HepG2 (cell line): ENCODE data around the gene LCE4A. TPM values are rescaled to one million over a fixed set of nuclear protein-coding genes. Genes with fewer than 3 reads are reported as not detected.

ENCODE experiments used
- ATAC-seq: fragments of 200-7000 bp; cut with Tn5 transposase; 3 replicates; pipeline ENCODE4 v1.9.1; 2020; ENCODE audit warnings: mild to moderate bottlenecking, moderate library complexity
- BruUV-seq: library from RNA; stranded (reverse); fragments of 400-500 nt; replicated peaks from 2 replicates; lab custom pipeline; 2021; lab: Mats Ljungman, UMichigan
- CTCF ChIA-PET: fragments of 300-600 bp; formaldehyde crosslinking; extraction: SDS; loops from one replicate; lab custom pipeline; 2021; ENCODE audit warnings: low total read pairs, inconsistent platforms, low intra/inter-chr PET ratio; lab: Yijun Ruan, JAX
- POLR2A ChIA-PET: fragments of 350-600 bp; sonication (Branson Sonifier 250); formaldehyde crosslinking; loops from one replicate; lab custom pipeline; 2020; ENCODE audit warnings: antibody characterized with exemption, inconsistent platforms; lab: Yijun Ruan, JAX
- DNase-seq: peaks from one replicate; pipeline ENCODE4 v3.0.0-alpha.2; 2015; ENCODE audit warnings: low spot score
- FAIRE-seq: peaks from 3 replicates; lab custom pipeline; 2011; peaks lifted over from hg19 to GRCh38; lab: Jason Lieb, UNC
- H2AFZ ChIP-seq: one replicate; pipeline ENCODE4 v1.6.1; 2011; ENCODE audit warnings: low read length, inconsistent platforms
- H3K27ac ChIP-seq: fragments of 300-600 bp; 3 replicates; pipeline ENCODE4 v1.8.0; 2011; ENCODE audit warnings: mixed run types, mild to moderate bottlenecking, mixed read lengths, low read length, inconsistent platforms; ENCODE audit not compliant: insufficient read depth; ENCODE audit errors: extremely low read length
- H3K27me3 ChIP-seq, 2 experiments: fragments of 200-600 bp in 1 of 2; 2 replicates in 1 of 2; 3 replicates in 1 of 2; pipeline versions ENCODE4 v1.6.0 to v1.8.0; 2011; ENCODE audit warnings: low read length in 2 of 2, mild to moderate bottlenecking in 2 of 2, moderate library complexity in 2 of 2, inconsistent platforms in 1 of 2; ENCODE audit not compliant: insufficient read depth in 2 of 2, control insufficient read depth in 1 of 2
- H3K36me3 ChIP-seq, 2 experiments: fragments of 200-600 bp in 1 of 2; replicated peaks in 1 of 2; 2 replicates in 1 of 2; 3 replicates in 1 of 2; pipeline versions ENCODE4 v1.5.1 to v1.8.0; 2011; ENCODE audit warnings: low read length in 2 of 2, inconsistent platforms in 1 of 2; ENCODE audit not compliant: insufficient read depth in 2 of 2, control insufficient read depth in 1 of 2
- H3K4me1 ChIP-seq: 2 replicates; pipeline ENCODE4 v1.5.1; 2012; ENCODE audit warnings: low read length, inconsistent platforms; ENCODE audit not compliant: insufficient read depth
- H3K4me2 ChIP-seq: 2 replicates; pipeline ENCODE4 v1.6.0; 2011; ENCODE audit warnings: low read depth, low read length, inconsistent platforms
- H3K4me3 ChIP-seq, 3 experiments: fragments of 200-600 bp in 1 of 3; sonication (generic), shearing (Covaris generic) in 1 of 3; replicated peaks in 1 of 3; 2 replicates each; pipeline ENCODE4 v1.5.1; 2011 to 2016; ENCODE audit warnings: low read length in 3 of 3, inconsistent platforms in 2 of 3, low read depth in 2 of 3, mild to moderate bottlenecking in 2 of 3, control low read depth in 1 of 3, mixed read lengths in 1 of 3; ENCODE audit not compliant: insufficient read depth in 1 of 3
- H3K79me2 ChIP-seq: one replicate; pipeline ENCODE4 v1.6.1; 2011; ENCODE audit warnings: low read length, inconsistent platforms; ENCODE audit not compliant: insufficient read depth
- H3K9ac ChIP-seq: 2 replicates; pipeline ENCODE4 v1.6.0; 2011; ENCODE audit warnings: mild to moderate bottlenecking, low read depth, low read length, inconsistent platforms; ENCODE audit not compliant: insufficient read depth
- H3K9me3 ChIP-seq: 2 replicates; pipeline ENCODE4 v1.5.1; 2012; ENCODE audit warnings: mild to moderate bottlenecking, low read length
- H4K20me1 ChIP-seq: 2 replicates; pipeline ENCODE4 v1.6.0; 2011; ENCODE audit warnings: inconsistent platforms, mild to moderate bottlenecking, low read length, moderate library complexity; ENCODE audit not compliant: insufficient read depth
- ARNTL ChIP-seq: sonication (generic); formaldehyde crosslinking; IDR thresholded peaks from 2 replicates; pipeline ENCODE4 v1.4.0; 2020; ENCODE audit warnings: mild to moderate bottlenecking, missing genetic modification reagents
- ATF7-NPFF ChIP-seq: sonication (generic); formaldehyde crosslinking; IDR thresholded peaks from 2 replicates; pipeline ENCODE4 v1.8.1; 2023; ENCODE audit warnings: mild to moderate bottlenecking, low read depth, missing genetic modification reagents, moderate library complexity
- PCBP2 ChIP-seq: fragments of 200-400 bp; formaldehyde crosslinking; optimal IDR thresholded peaks from 2 replicates; pipeline ENCODE3; 2018; ENCODE audit warnings: low read length, low read depth; ENCODE audit not compliant: poor library complexity, severe bottlenecking
- ZNF253 ChIP-seq: sonication (generic); formaldehyde crosslinking; IDR thresholded peaks from 2 replicates; pipeline ENCODE4 v1.8.0; 2022; ENCODE audit warnings: mild to moderate bottlenecking, missing genetic modification reagents, borderline replicate concordance
- ZNF382 ChIP-seq: sonication (generic); formaldehyde crosslinking; IDR thresholded peaks from 2 replicates; pipeline ENCODE4 v1.5.0; 2020; ENCODE audit warnings: missing genetic modification reagents, mild to moderate bottlenecking, borderline replicate concordance
- ZNF549 ChIP-seq: sonication (generic); formaldehyde crosslinking; IDR thresholded peaks from 2 replicates; pipeline ENCODE4 v1.5.0; 2020; ENCODE audit warnings: missing genetic modification reagents
- ZNF564 ChIP-seq: sonication (generic); formaldehyde crosslinking; IDR thresholded peaks from 2 replicates; pipeline ENCODE4 v1.8.1; 2023; ENCODE audit warnings: mild to moderate bottlenecking, missing genetic modification reagents
- WGBS: methylation state at CpG from one replicate; pipeline ENCODE4 v1.1.6; 2017; ENCODE audit warnings: low lambda C conversion rate; 5-methylcytosine and 5-hydroxymethylcytosine counted together
- in situ Hi-C: cut with HindIII; loops from 2 replicates; pipeline ENCODE4 v1.10.0; 2017; ENCODE audit warnings: low pct_unique_long_range_greater_than_20kb; ENCODE audit not compliant: extremely low pct_ligation_motif_present
- intact Hi-C: fragments of 100-400 bp; cut with micrococcal nuclease; formaldehyde crosslinking; loops from one replicate; pipeline ENCODE4 v1.10.0; 2022; ENCODE audit not compliant: unreplicated experiment
- polyA plus RNA-seq, 8 experiments: library from polyadenylated mRNA; depleted of rRNA in 3 of 8; stranded (reverse) in 7 of 8; unstranded in 1 of 8; fragments of >200 nt; fragmentation: Illumina TruSeq in 4 of 8; extraction: Trizol in 4 of 8; gene quantifications; 2 replicates each; pipeline versions ENCODE4 v1.2.1 to v1.2.3, GENCODE V29; 2011 to 2016; ENCODE audit warnings: low read depth in 4 of 8, missing spikeins in 1 of 8, mixed read lengths in 1 of 8; ENCODE audit not compliant: insufficient read depth in 1 of 8
- total RNA-seq, 5 experiments: library from RNA; depleted of rRNA; stranded (reverse); fragments of >200 nt; fragmentation: Illumina TruSeq; extraction: Trizol; gene quantifications; 2 replicates each; pipeline ENCODE4 v1.2.3, GENCODE V29; 2016; ENCODE audit warnings: low read depth in 1 of 5
- TF ChIP-seq, protein P1 (sequence below): IDR thresholded peaks from 2 replicates; pipeline ENCODE4 v1.6.1; 2012; ENCODE audit warnings: low read depth, low read length, improper control_type of control experiment
- TF ChIP-seq, protein P2 (sequence below), 2 experiments: IDR thresholded peaks; 2 replicates each; pipeline ENCODE4 v1.6.1; 2011 to 2012; ENCODE audit warnings: low read length in 2 of 2, borderline replicate concordance in 1 of 2, low read depth in 1 of 2, mild to moderate bottlenecking in 1 of 2, moderate library complexity in 1 of 2

LCE4A gene
- total and polyA plus RNA-seq, 2 of the 13 experiments (the other 11 are each of a cell fraction or from before 2014, with no cell fraction given) = not detected

DNA sequence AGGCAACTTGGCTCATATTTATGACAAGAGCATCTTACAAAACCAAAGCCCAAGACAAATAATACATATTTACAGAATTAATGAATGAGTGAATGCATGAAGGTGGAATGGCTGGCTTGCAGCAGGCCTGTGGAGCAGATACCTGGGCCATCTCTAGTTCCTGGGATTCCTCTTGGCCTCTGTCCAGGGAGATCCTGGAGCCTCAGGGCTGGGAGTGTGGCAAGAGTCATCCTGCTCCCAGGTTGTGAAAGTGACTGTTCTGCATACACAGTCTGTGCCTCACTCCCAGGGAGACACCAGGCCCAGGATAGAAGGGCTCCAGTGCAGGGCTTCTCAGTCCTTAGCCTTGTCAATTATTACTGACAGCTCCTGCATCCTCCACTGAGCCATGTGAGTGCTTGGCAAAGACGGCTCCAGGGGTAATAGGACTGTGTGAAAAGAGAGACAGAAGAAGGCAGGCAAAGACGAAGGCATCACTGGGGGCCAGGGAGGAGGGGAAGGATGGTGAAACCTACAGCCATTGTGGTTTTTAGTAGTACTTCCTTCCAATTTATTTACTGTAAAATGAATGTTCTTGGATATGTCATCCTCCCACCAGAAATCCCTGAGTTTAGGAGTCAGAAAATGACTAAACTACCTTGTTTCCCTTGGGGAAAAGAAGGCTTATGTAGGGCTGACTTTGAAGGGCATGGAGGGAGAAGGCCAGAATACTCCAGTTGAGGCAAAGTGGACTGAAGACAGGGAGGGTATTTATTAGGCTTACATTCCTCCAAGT is 35.6 kb downstream of the LCE4A start:
- in situ Hi-C loops (no loop called here), intact Hi-C loops (no loop called here)
- ChIA-PET CTCF (no interaction called here), POLR2A (no interaction called here)
- Histone ChIP-seq H3K27me3 (no peaks in the 10 kb centered on the region), H2AFZ (no peak overlapping the region), H3K9ac (no peak overlapping the region), H3K36me3 (no peaks in the 10 kb centered on the region), H3K9me3 (no peaks in the 10 kb centered on the region), H3K4me3 (no peak overlapping the region), H3K79me2 (no peaks in the 10 kb centered on the region), H4K20me1 (no peaks in the 10 kb centered on the region), H3K4me1 (peaks cover 27% of the 10 kb centered on the region), H3K4me2 (no peak overlapping the region), H3K27ac (no peak overlapping the region)
- DNase-seq (no peak), FAIRE-seq (no peak), ATAC-seq (peak; percentile 37; the same call in 2 of the 3 replicates)
- WGBS = 22% methylated on average over 2 of the region's 2 CpGs
- no peak for TF ChIP-seq ZNF564 (CRISPR knock-in tag)
- TF ChIP-seq ZNF382 = no peak
- TF ChIP-seq ATF7-NPFF (CRISPR knock-in tag) = no peak
- TF ChIP-seq ZNF549 (CRISPR knock-in tag) = no peak
- no peak for TF ChIP-seq ARNTL
- no peak for TF ChIP-seq ZNF253
- no peak for TF ChIP-seq PCBP2
- TF ChIP-seq, protein P1, sequence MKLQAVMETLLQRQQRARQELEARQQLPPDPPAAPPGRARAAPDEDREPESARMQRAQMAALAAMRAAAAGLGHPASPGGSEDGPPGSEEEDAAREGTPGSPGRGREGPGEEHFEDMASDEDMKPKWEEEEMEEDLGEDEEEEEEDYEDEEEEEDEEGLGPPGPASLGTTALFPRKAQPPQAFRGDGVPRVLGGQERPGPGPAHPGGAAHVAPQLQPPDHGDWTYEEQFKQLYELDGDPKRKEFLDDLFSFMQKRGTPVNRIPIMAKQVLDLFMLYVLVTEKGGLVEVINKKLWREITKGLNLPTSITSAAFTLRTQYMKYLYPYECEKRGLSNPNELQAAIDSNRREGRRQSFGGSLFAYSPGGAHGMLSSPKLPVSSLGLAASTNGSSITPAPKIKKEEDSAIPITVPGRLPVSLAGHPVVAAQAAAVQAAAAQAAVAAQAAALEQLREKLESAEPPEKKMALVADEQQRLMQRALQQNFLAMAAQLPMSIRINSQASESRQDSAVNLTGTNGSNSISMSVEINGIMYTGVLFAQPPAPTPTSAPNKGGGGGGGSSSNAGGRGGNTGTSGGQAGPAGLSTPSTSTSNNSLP = no peak
- TF ChIP-seq, protein P2, sequence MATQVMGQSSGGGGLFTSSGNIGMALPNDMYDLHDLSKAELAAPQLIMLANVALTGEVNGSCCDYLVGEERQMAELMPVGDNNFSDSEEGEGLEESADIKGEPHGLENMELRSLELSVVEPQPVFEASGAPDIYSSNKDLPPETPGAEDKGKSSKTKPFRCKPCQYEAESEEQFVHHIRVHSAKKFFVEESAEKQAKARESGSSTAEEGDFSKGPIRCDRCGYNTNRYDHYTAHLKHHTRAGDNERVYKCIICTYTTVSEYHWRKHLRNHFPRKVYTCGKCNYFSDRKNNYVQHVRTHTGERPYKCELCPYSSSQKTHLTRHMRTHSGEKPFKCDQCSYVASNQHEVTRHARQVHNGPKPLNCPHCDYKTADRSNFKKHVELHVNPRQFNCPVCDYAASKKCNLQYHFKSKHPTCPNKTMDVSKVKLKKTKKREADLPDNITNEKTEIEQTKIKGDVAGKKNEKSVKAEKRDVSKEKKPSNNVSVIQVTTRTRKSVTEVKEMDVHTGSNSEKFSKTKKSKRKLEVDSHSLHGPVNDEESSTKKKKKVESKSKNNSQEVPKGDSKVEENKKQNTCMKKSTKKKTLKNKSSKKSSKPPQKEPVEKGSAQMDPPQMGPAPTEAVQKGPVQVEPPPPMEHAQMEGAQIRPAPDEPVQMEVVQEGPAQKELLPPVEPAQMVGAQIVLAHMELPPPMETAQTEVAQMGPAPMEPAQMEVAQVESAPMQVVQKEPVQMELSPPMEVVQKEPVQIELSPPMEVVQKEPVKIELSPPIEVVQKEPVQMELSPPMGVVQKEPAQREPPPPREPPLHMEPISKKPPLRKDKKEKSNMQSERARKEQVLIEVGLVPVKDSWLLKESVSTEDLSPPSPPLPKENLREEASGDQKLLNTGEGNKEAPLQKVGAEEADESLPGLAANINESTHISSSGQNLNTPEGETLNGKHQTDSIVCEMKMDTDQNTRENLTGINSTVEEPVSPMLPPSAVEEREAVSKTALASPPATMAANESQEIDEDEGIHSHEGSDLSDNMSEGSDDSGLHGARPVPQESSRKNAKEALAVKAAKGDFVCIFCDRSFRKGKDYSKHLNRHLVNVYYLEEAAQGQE (IDR thresholded peaks at IDR 0.05; ENCODE audit: borderline replicate concordance in 1 of 2, low read depth in 1 of 2, low read length in 2 of 2) = no peak
- no TSS peak for BruUV-seq
